Activated CD8-positive, alpha-beta memory T cell treated with anti-CD3 and anti-CD28 coated beads, Interleukin-2, amount 50 U/mL, for 1 hour (primary cell): Measurements from ENCODE around the gene RAB24.
A peak's percentile ranks its signal among the peaks of the same experiment; 100 is the strongest.
"Not testable (repeated sequence)": the region's sequence is repeated elsewhere in the genome, so short reads cannot be mapped to it uniquely, and the experiment has no call there.

Experiments
- DNase-seq: peaks from one replicate; pipeline ENCODE4 v3.0.0-alpha.2; 2020; ENCODE audit errors: extremely low read depth

The RAB24 gene

GRCh38 chr5:177311392-177311722 is 7.8 kb upstream of the RAB24 start:
- no peak for DNase-seq

- no peak for DNase-seq
Measured at GRCh38 chr5:177310757-177311391, 7.4 kb upstream of the RAB24 start.

DNA sequence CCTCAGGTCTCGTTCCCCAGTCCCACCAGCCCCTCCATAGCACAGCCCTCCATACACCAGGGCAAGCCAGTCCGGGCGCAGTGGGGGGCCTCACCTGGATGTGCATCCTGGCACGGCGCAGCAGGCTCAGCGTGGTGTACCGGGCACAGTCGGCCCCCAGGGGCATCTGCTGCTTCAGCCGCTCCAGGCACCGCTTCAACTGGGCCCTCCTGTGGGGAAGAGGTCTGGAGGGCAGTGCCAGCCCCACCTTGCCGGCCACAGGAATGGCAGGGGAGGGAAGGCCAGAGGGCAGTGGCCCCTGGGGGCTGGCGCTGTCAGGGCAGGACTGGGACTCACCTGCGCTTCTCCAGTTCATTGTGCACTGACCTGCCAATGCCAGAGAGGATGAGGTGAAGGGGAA is 6.8 kb upstream of the RAB24 start:
- no peak for DNase-seq

GRCh38 chr5:177309351-177310191 is 6.1 kb upstream of the RAB24 start:
- DNase-seq: no peak

DNA sequence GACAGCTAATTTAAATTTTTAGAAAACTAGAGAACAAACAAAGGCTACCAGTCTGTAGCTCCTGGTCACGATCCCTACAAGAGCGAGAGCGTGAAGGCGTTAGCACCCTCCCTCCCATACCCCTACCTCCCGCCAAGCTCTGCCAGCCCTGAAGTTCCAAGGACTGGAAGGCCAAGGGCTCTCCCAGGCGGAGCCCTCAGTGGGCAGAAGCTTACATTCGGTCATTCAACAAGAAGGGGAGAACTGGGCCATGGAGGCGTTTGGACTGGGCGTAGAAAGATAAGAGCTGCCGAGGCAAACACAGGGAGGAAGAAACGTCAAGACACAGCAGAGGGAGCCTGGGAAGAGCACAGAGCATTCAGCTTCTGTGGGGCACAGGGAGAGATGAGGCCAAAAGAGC is 5.2 kb upstream of the RAB24 start:
- DNase-seq: no peak

DNA sequence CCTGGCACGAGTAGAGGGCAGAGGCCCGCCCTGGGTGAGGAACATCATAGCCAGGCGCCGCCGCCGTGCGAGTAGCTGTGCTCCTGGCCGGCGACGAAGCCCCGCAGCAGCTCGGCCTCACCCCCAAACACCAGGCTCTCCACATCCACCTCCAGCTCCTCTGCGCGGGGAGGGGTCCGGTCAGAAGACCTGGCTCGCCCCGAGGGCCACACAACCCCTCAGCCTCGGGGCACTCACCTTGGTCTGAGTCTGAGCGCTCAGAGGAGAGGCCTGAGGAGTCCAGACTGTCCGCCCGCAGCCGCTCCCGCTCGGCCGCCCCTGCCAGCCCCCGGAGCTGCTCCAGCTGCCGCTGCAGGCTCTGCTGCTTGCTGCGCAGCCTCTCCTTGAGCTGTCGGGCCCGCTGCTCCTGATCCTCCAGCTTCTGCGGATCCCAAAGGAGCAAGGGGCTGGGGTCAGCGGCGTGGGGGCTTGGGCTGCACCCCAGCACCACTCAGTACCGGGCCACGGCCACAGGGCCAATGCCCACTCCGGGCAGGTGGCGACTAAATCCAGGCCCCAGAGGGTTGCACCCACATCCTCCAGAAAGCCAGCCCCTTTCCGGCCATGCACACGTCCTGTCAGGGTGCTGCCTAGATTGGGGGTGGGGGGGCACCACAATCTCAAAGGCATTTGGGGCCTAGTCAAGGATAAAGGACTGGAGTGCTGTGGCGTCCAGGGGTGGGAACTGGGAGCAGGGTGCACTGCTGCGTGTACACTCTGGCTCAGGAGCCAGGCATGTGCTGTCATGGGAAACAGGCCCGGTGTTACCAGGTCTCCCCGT is 4.2 kb upstream of the RAB24 start:
- DNase-seq: no peak

DNA sequence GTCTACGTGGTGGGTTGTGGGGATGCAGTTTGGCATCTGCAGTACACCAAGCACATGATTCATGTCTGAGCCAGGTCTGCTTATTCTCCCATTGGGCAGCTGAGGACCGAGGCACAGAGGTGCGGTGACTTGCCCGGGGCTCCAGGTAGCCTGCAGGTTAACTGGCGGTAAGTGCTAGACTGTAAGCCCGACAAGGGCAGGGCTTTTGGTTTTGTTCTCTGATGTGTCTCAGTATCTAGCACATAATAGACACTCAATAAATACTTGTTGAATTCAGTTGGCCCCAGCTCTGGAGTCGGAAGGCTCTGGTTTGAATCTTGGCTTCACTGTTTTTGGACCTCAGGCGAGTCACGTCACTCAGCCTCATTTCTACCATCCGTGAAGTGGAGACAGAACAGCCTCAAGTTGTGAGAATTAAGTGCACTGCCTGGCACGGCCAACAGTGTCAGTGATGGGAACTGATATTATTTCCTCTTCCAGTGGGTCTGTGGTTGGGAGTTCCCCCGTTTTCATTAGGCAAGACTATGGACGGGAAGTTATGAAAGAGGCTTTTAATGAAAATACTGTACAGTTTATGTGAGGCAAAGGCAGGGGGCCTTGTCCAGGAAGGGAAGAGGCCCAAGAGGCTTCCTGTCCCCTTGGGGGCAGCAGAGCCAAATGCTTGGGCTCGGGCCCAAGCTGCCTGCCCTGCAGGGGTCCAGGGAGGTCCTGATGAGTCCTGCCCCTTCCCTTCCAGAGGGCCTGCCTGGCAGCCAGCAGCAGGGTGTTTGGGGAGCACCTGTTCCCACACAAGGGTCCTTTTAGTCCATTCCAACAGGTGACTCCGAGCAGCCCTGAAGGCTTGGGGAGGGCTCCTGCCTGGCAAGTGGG is 3.4 kb upstream of the RAB24 start:
- no peak for DNase-seq

DNA sequence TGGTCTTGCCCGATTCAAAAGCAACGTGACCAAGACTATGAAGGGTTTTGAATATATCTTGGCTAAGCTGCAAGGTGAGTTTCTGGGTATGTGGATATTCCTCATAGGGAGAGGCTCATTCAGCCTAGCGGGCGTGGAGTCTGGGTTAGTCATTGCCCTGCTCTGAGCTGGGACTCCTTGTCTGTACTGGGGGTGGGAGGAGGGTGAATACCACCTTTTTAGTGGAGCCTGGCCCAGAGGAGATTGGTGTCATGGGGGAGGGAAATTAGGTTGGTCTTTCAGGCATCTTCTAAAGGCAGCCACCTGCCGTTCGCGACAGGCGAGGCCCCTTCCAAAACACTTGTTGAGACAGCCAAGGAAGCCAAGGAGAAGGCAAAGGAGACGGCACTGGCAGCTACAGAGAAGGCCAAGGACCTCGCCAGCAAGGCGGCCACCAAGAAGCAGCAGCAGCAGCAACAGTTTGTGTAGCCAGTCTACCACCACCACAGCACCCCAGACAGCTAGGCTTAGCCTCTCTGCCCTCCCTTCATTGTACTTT is 2.7 kb upstream of the RAB24 start:
- not testable (repeated sequence) for DNase-seq

DNA sequence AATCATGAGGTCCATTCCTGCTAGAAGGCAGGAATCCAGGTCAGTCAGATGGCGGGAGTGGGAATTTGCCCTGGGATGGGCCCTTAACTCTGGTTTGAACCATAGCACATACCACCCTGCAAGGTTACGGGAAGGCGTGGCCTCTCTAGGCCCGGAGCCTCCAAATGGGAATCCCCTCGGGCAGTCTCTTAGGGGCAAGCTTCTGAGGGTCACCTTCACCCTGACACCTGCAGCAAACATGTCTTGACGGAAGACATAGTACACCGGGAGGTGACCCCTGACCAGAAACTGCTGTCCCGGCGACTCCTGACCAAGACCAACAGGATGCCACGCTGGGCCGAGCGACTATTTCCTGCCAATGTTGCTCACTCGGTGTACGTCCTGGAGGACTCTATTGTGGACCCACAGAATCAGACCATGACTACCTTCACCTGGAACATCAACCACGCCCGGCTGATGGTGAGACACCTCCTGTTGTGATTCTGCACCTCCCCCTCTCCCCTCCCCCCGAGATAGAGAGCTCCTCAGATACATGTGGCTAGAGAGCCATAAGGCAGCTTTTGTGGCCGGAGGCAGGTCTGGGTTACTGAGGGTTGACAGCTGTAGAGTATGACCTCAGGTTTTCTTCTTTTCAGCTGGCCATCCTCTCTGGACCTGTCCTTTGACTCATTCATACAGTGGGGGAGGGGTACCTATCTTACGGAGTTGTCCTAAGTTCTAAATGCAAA is 1.0 kb upstream of the RAB24 start:
- DNase-seq: no peak

GRCh38 chr5:177303925-177304391 is 439 bp upstream of the RAB24 start:
- DNase-seq: no peak

DNA sequence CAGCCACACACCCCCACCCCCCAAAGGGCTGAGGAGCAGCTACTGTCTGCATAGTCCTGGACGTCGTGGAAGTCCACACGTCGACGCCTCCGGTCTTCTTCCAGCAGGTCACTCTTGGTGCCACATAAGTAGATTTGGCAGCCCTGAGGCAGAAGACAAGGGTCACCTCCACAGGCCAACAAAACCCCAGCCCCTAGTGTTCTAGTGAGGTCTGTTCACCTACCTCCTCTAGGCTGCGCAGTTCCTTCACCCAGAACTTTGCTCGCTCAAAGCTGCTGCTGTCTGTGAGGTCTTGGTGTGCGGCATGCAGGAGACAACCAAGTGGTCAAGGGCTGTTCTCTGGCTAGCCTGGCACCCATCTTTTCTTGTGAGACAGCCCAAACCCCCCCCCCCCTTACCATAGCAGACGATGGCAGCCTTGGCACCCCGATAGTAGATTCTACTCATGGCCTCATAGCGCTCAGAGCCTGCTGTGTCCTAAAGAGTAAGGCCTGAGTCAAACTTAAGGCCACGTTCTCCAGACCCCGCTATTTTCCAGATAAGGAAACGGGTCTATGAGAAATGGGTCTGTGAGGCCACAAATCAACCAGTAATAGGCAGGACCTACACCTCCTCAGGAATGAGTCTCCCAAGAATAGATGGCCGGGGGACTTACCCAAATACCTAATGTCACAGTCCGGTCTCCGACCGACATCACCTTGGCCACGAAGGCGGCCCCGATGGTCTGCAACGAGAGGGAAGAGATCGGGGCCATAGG is 987 bp downstream of the RAB24 start:
- no peak for DNase-seq

DNA sequence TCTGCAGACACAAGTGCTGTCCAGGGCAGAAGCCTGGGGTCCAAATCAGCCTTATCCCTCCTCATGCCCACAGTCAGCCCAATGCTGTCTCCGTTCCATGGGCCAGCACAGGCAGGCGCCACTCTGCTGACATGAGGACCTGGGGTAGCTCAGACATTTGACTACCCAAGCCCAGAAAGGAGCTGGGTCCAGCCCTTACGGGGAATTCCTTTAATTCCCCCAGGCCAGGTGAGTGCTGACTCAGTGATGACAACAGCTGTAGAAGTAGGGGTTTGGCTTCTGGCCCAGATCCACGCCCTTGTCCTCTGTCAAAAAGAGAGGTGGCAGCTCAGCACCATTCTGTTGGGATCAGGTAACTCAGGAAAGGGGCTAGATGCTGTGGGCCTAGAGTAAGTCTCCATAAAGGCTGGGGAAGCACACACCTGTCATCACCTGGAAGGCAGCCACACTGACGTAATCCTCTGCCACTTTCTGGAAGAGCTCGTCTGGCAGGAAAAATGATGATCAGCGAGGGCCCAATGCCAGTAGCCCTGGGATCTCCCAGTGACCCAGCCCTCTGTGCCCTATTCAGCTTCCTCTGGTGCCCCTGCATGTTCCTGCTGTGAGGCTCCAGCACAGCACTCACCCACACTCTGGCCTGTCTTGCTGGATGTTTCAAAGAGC is 1.9 kb downstream of the RAB24 start:
- DNase-seq: no peak

DNA sequence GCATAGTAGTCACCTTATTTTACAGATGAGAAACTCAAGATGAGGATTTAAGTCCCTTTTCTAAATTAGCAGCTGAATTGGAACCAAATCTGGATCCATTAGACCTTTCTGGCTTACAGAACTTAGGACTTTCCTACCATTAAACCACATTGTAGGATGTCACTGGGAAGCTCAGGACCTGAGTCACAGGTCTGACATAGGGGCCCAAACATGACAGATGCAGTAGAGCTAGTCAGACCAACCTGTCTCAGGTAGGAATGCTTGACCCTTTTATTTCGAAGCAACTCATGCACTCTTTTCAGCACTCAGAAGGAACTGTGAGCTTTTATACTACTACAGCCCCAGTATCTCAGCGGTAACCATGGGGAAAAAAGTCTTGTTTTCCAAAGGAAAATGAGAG is 2.6 kb downstream of the RAB24 start:
- no peak for DNase-seq

GRCh38 chr5:177300236-177300880 is 3.2 kb downstream of the RAB24 start:
- DNase-seq: peak; percentile 42

DNA sequence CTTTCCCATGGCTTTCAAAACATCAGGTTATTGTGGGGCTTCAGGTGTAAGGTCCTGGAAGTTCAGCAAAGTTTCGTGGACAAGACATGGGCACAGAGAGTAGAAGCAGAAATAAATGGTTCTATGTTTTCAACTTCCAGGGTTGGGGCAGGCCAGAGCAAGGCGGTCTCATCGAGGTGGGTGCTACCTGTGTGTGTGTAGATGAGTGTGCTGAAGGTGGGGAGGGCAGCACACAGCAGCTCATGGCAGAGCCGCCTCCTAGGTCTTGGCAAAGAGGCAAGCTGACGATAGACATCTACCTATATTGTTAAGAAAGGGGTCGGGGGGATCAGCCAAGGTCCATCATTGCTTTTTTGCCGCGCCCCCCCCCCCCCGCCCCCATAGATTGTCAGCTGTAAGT is 3.8 kb downstream of the RAB24 start:
- no peak for DNase-seq

DNA sequence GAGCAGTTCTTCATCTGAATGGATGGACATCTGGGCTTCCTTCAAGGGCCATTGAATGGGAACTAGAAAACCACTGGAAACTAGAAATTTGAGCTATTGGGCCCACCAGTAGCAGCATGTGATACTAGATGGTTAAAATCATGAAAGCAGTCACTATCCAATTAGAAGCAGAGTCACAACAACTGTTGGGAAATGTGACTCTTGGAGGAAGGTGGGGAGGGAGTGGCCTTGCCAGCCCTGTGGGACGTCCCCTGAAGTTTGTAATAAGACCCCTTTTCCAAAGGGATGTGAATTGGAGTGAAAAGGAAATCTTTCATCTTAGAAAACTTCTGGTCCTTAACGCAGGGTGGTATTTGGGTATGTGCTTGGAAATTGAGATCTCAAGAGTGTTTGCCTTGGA is 5.6 kb downstream of the RAB24 start:
- DNase-seq: no peak

DNA sequence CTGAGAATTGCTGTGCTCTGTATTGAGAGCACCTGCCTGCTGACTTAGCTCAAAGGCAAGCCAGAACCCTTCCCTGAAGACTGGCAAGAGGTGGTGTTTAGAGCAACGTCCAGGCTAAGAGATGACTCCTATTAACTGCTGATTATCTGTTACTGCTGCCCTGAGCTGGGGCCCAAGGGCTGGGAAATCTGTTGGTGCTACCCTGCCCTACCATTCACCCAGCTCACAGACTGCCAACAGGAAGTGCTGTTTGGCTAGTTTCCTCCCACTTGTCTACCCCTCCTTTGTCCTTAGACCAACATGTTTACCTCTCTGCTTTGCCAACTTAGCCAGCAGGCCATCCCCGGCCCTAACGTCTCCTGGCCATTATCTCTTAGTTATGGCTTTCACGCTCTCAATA is 6.9 kb downstream of the RAB24 start:
- DNase-seq: no peak

- DNase-seq: no peak
Measured at GRCh38 chr5:177295924-177296323, 7.6 kb downstream of the RAB24 start.

- DNase-seq: no peak
Measured at GRCh38 chr5:177294632-177295031, 8.9 kb downstream of the RAB24 start.
